ENCODE measurements around the gene WDR83.

GRCh38 chr19:12629215-12629614, 37.4 kb upstream of the WDR83 start:
- TF ChIP-seq CTCF (IDR thresholded peaks at IDR 0.05): no peak
- TF ChIP-seq EZH2phosphoT487 (IDR thresholded peaks at IDR 0.05): no peak
